HCT116 (cell line): ENCODE measurements around the gene ZNF735. TPM values are rescaled to one million over a fixed set of nuclear protein-coding genes. Genes with fewer than 3 reads are reported as not detected.

ENCODE experiments used
- ATAC-seq: fragments of 200-7000 bp; cut with Tn5 transposase; 2 replicates; pipeline ENCODE4 v1.9.1; 2020; ENCODE audit warnings: mild to moderate bottlenecking, moderate library complexity
- BruUV-seq: library from RNA; stranded (reverse); fragments of 400-500 nt; replicated peaks from 2 replicates; lab custom pipeline; 2021; lab: Mats Ljungman, UMichigan
- CTCF ChIA-PET: fragments of 300-600 bp; sonication (Branson Sonifier 250); formaldehyde crosslinking; loops from one replicate; lab custom pipeline; 2021; ENCODE audit warnings: antibody characterized with exemption; lab: Charles Lee
- POLR2A ChIA-PET: fragments of 300-600, 350-600 bp; sonication (Branson Sonifier 250); formaldehyde crosslinking; loops from one replicate; lab custom pipeline; 2021; ENCODE audit warnings: antibody characterized with exemption; lab: Charles Lee
- RAD21 ChIA-PET, 2 experiments: fragments of 300-600 bp; sonication (Branson Sonifier 250); formaldehyde crosslinking; loops; one replicate each; lab custom pipeline; 2023; ENCODE audit warnings: low total read pairs in 2 of 2; ENCODE audit not compliant: uncharacterized antibody in 2 of 2, unreplicated experiment in 2 of 2, low non-redundant PET in 1 of 2; lab: Charles Lee
- DNase-seq: peaks from one replicate; pipeline ENCODE4 v3.0.0-alpha.2; 2010; ENCODE audit warnings: low read depth, low spot score
- H2AFZ ChIP-seq: fragments of 200-600 bp; shearing (Covaris generic), sonication (generic); 2 replicates; pipeline ENCODE4 v1.6.1; 2017; ENCODE audit warnings: low read depth, mixed run types, mixed read lengths, antibody characterized with exemption, low read length; ENCODE audit not compliant: poor library complexity, severe bottlenecking
- H3K27ac ChIP-seq: 2 replicates; pipeline ENCODE4 v1.5.1; 2012; ENCODE audit warnings: low read depth, low read length
- H3K27me3 ChIP-seq: fragments of 200-600 bp; sonication (generic); 2 replicates; pipeline ENCODE4 v1.6.1; 2016; ENCODE audit warnings: mixed run types, low read length, mixed read lengths; ENCODE audit not compliant: insufficient read depth
- H3K36me3 ChIP-seq, 2 experiments: fragments of 200-500 bp in 1 of 2; fragments of 200-600 bp in 1 of 2; sonication (Bioruptor generic) in 1 of 2; sonication (generic) in 1 of 2; 2 replicates each; pipeline versions ENCODE4 v1.5.1 to v1.6.1; 2014 to 2016; ENCODE audit warnings: low read length in 2 of 2, inconsistent platforms in 1 of 2, mixed read lengths in 1 of 2, mixed run types in 1 of 2; ENCODE audit not compliant: insufficient read depth in 2 of 2, control insufficient read depth in 1 of 2
- H3K4me1 ChIP-seq, 2 experiments: fragments of 200-600 bp in 1 of 2; sonication (generic) in 1 of 2; 2 replicates each; pipeline versions ENCODE4 v1.5.1 to v1.6.1; 2012 to 2017; ENCODE audit warnings: low read length in 2 of 2, inconsistent platforms in 1 of 2, mild to moderate bottlenecking in 1 of 2, mixed read lengths in 1 of 2, mixed run types in 1 of 2, moderate library complexity in 1 of 2; ENCODE audit not compliant: insufficient read depth in 2 of 2, control insufficient read depth in 1 of 2
- H3K4me2 ChIP-seq: fragments of 200-600 bp; sonication (generic); 2 replicates; pipeline ENCODE4 v1.6.1; 2017; ENCODE audit warnings: mixed run types, low read length, mixed read lengths
- H3K4me3 ChIP-seq, 2 experiments: fragments of 200-600 bp in 1 of 2; sonication (generic) in 1 of 2; replicated peaks in 1 of 2; 2 replicates each; pipeline ENCODE4 v1.5.1; 2011 to 2016; ENCODE audit warnings: low read length in 2 of 2, control low read depth in 1 of 2, low read depth in 1 of 2, mild to moderate bottlenecking in 1 of 2, mixed read lengths in 1 of 2, mixed run types in 1 of 2
- H3K79me2 ChIP-seq: fragments of 200-600 bp; sonication (generic); 2 replicates; pipeline ENCODE4 v1.6.1; 2017; ENCODE audit warnings: mild to moderate bottlenecking, mixed run types, low read length, moderate library complexity, mixed read lengths; ENCODE audit not compliant: insufficient read depth
- H3K9ac ChIP-seq: fragments of 200-600 bp; sonication (generic); 2 replicates; pipeline ENCODE4 v1.6.1; 2016; ENCODE audit warnings: low read length, mixed read lengths
- H3K9me2 ChIP-seq: fragments of 200-600 bp; sonication (generic), shearing (Covaris generic); 2 replicates; pipeline ENCODE4 v1.6.1; 2017; ENCODE audit warnings: mixed run types, mild to moderate bottlenecking, moderate library complexity; ENCODE audit not compliant: insufficient read depth
- H3K9me3 ChIP-seq, 2 experiments: fragments of 200-500 bp in 1 of 2; fragments of 200-600 bp in 1 of 2; sonication (Bioruptor generic) in 1 of 2; sonication (generic) in 1 of 2; 2 replicates each; pipeline ENCODE4 v1.6.1; 2014 to 2017; ENCODE audit warnings: low read length in 2 of 2, mixed read lengths in 2 of 2, inconsistent platforms in 1 of 2, low read depth in 1 of 2, mild to moderate bottlenecking in 1 of 2, mixed run types in 1 of 2, moderate library complexity in 1 of 2; ENCODE audit not compliant: control insufficient read depth in 1 of 2, insufficient read depth in 1 of 2
- H4K20me1 ChIP-seq: fragments of 200-600 bp; sonication (generic), shearing (Covaris generic); 2 replicates; pipeline ENCODE4 v1.6.1; 2017; ENCODE audit warnings: mixed run types, mild to moderate bottlenecking, moderate library complexity; ENCODE audit not compliant: insufficient read depth
- ELF1 ChIP-seq: IDR thresholded peaks from 2 replicates; pipeline ENCODE4 v1.6.1; 2012; ENCODE audit warnings: low read depth, borderline replicate concordance
- FOSL1 ChIP-seq: IDR thresholded peaks from 2 replicates; pipeline ENCODE4 v1.6.1; 2012; ENCODE audit warnings: low read depth
- JUND ChIP-seq: IDR thresholded peaks from 2 replicates; pipeline ENCODE4 v1.6.1; 2012
- POLR2A ChIP-seq: IDR thresholded peaks from 2 replicates; pipeline ENCODE4 v1.7.0; 2011; ENCODE audit warnings: borderline replicate concordance; ENCODE audit not compliant: insufficient read depth, insufficient read length; ENCODE audit errors: extremely low read depth
- RAD21 ChIP-seq: IDR thresholded peaks from 2 replicates; pipeline ENCODE4 v1.6.1; 2012; ENCODE audit warnings: low read depth, mild to moderate bottlenecking
- SRF ChIP-seq: IDR thresholded peaks from 2 replicates; pipeline ENCODE4 v1.6.1; 2012; ENCODE audit warnings: low read depth
- TCF7L2 ChIP-seq: IDR thresholded peaks from 2 replicates; pipeline ENCODE4 v1.7.0; 2011; ENCODE audit warnings: borderline replicate concordance, inconsistent platforms; ENCODE audit not compliant: insufficient read depth, insufficient read length; ENCODE audit errors: extremely low read depth
- intact Hi-C: fragments of 100-400 bp; cut with micrococcal nuclease; formaldehyde crosslinking; loops from 2 replicates; pipeline ENCODE4 v1.10.0; 2022
- total RNA-seq: library from RNA; stranded (reverse); gene quantifications from one replicate; pipeline ENCODE4 v1.2.1, GENCODE V29; 2021; ENCODE audit not compliant: unreplicated experiment
- TF ChIP-seq, protein P1 (sequence below): IDR thresholded peaks from 2 replicates; pipeline ENCODE4 v1.6.1; 2012
- TF ChIP-seq, protein P2 (sequence below), 3 experiments: fragments of 200-600 bp in 1 of 3; sonication (generic) in 1 of 3; IDR thresholded peaks in 2 of 3; conservative IDR thresholded peaks in 1 of 3; 2 replicates each; pipeline ENCODE4 v1.5.1; 2012 to 2017; ENCODE audit warnings: low read depth in 2 of 3, low read length in 2 of 3, antibody characterized with exemption in 1 of 3, borderline replicate concordance in 1 of 3, control low read depth in 1 of 3, mild to moderate bottlenecking in 1 of 3, mixed read lengths in 1 of 3, mixed run types in 1 of 3, moderate library complexity in 1 of 3; ENCODE audit not compliant: insufficient read depth in 1 of 3

Gene ZNF735
- total RNA-seq, 1 experiment from 2014 or later = not detected

DNA sequence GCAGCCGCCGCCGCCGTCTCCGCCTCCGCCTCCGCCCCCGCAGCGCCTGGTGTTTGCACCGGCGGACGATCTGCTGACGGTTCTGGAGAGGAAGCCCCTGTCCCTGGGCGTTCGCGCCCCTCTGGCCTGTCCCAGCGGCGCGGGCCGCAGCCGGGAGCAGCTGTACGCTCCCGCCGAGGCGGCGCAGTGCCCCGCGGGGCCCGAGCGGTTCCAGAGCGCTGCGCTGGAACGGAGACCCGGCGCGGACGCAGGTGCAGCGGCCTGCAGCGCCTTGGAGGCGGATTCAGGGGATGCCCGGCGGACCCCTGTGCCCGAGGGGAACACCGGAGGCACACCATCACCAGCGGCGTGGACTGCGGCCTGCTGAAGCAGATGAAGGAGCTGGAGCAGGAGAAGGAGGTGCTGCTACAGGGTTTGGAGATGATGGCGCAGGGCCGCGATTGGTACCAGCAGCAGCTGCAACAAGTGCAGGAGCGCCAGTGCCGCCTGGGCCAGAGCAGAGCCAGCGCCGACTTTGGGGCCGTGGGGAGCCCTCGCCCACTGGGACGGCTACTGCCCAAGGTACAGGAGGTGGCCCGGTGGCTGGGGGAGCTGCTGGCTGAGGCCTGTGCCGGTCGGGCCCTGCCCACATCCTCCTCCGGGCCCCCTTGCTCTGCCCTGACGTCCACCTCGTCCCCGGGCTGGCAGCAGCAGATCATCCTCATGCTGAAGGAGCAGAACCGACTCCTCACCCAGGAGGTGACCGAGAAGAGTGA lies 24.8 kb upstream of the ZNF735 start:
- CTCF ChIA-PET = no interaction called here
- Histone ChIP-seq H3K9ac (no peak overlapping the region), H3K4me2 (no peak overlapping the region), H4K20me1 (no peaks in the 10 kb centered on the region; the same call in 1 of the 2 replicates), H3K27me3 (no peaks in the 10 kb centered on the region), H3K4me3 (no peak overlapping the region), H3K9me3 (peaks cover 10% of the 10 kb centered on the region in 2 experiments; a peak in 2 of 4 replicates), H3K4me1 (no peaks in the 10 kb centered on the region), H3K36me3 (no peaks in the 10 kb centered on the region), H2AFZ (no peak overlapping the region), H3K79me2 (no peaks in the 10 kb centered on the region), H3K9me2 (no peaks in the 10 kb centered on the region), H3K27ac (no peak overlapping the region)
- intact Hi-C loops = loop anchor here (5.0 kb wide), 1 partner anchor 435 kb away; no protein-coding TSS in a partner anchor
- ATAC-seq (no peak), DNase-seq (no peak)
- no TSS peak for BruUV-seq
- no peak for TF ChIP-seq FOSL1
- TF ChIP-seq SRF = no peak
- no peak for TF ChIP-seq TCF7L2
- TF ChIP-seq JUND = no peak
- TF ChIP-seq, protein P1, sequence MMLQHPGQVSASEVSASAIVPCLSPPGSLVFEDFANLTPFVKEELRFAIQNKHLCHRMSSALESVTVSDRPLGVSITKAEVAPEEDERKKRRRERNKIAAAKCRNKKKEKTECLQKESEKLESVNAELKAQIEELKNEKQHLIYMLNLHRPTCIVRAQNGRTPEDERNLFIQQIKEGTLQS = no peak
- no peak for TF ChIP-seq RAD21
- TF ChIP-seq POLR2A = no peak
- RAD21 ChIA-PET = no interaction called here
- POLR2A ChIA-PET = no interaction called here

DNA sequence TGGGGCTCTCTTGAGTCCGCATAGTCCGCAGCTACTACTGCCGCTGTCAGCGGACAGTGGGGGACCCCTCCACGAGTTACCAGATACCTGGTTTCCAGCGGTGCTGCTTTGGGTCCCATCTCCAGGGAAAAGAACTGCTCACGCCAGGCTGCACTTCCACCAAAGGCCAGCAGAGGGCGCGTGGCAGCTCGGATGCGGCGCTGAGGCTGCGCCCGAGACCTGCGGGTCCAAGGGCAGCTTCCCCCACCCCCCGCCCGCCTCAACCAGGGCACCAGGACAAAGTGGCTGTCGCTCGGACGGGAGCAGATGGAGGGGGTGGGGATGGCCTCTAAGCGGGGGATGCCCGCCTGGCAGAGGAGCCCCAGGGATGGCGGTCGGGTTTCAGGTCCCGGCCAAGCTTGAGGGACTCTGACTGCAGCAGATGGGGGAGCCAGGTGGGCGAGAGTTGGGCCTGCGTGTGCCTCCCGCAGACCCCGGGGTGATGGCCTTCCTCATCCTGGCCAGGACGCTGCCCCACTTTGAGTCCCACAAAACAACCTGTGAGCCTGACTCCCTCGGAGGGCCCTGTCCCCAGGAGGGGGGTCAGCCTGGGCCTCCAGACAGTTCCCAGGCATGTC lies 23.8 kb upstream of the ZNF735 start:
- intact Hi-C loops = loop anchor here (5.0 kb wide), 1 partner anchor 434 kb away; no protein-coding TSS in a partner anchor
- H3K9me3 ChIP-seq = peaks cover 10% of the 10 kb centered on the region in 2 experiments; a peak in 2 of 4 replicates
- RAD21 ChIA-PET = no interaction called here

More for the DNA sequence above, 23.8 kb upstream of the ZNF735 start:
- no TSS peak for BruUV-seq
- Histone ChIP-seq H2AFZ (no peak overlapping the region), H3K36me3 (no peaks in the 10 kb centered on the region), H3K9ac (no peak overlapping the region), H3K4me1 (no peaks in the 10 kb centered on the region), H3K9me2 (no peaks in the 10 kb centered on the region), H4K20me1 (no peaks in the 10 kb centered on the region; the same call in 1 of the 2 replicates), H3K4me2 (no peak overlapping the region), H3K27me3 (no peaks in the 10 kb centered on the region), H3K79me2 (no peaks in the 10 kb centered on the region), H3K4me3 (no peak overlapping the region), H3K27ac (no peak overlapping the region)
- POLR2A ChIA-PET = no interaction called here
- CTCF ChIA-PET = no interaction called here
- DNase-seq (no peak), ATAC-seq (no peak)
- TF ChIP-seq, protein P2, sequence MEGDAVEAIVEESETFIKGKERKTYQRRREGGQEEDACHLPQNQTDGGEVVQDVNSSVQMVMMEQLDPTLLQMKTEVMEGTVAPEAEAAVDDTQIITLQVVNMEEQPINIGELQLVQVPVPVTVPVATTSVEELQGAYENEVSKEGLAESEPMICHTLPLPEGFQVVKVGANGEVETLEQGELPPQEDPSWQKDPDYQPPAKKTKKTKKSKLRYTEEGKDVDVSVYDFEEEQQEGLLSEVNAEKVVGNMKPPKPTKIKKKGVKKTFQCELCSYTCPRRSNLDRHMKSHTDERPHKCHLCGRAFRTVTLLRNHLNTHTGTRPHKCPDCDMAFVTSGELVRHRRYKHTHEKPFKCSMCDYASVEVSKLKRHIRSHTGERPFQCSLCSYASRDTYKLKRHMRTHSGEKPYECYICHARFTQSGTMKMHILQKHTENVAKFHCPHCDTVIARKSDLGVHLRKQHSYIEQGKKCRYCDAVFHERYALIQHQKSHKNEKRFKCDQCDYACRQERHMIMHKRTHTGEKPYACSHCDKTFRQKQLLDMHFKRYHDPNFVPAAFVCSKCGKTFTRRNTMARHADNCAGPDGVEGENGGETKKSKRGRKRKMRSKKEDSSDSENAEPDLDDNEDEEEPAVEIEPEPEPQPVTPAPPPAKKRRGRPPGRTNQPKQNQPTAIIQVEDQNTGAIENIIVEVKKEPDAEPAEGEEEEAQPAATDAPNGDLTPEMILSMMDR (IDR thresholded peaks at IDR 0.05 in 2 of 3, conservative IDR thresholded peaks at IDR 0.05 in 1 of 3; ENCODE audit: borderline replicate concordance in 1 of 3, insufficient read depth in 1 of 3, low read depth in 2 of 3, low read length in 2 of 3) = peak in 2 of 3 experiments; percentile 52 to 55; a peak in 4 of 6 replicates
- TF ChIP-seq ELF1 = no peak
